Midbrain (tissue), 1 donor: ENCODE data around the gene BLOC1S5.
"Not testable (repeated sequence)": the region's sequence is repeated elsewhere in the genome, so short reads cannot be mapped to it uniquely, and the experiment has no call there.

ENCODE experiments used
- DNase-seq: peaks from one replicate; lab custom pipeline; 2025; lab: John Stamatoyannopoulos, UW

Gene BLOC1S5

GRCh38 chr6:8082572-8082953 is 18.4 kb upstream of the BLOC1S5 start:
- DNase-seq, result no peak

- DNase-seq, result no peak
Measured at GRCh38 chr6:8080362-8081151, 16.4 kb upstream of the BLOC1S5 start.

GRCh38 chr6:8079126-8079525 is 14.9 kb upstream of the BLOC1S5 start:
- DNase-seq, result no peak

- DNase-seq, result no peak
Measured at GRCh38 chr6:8077991-8078390, 13.8 kb upstream of the BLOC1S5 start.

GRCh38 chr6:8075704-8076103 is 11.5 kb upstream of the BLOC1S5 start:
- DNase-seq, result no peak

GRCh38 chr6:8075185-8075584 is 11.0 kb upstream of the BLOC1S5 start:
- no peak for DNase-seq

GRCh38 chr6:8074213-8074612 is 10.0 kb upstream of the BLOC1S5 start:
- DNase-seq, result no peak

- no peak for DNase-seq
Measured at GRCh38 chr6:8073758-8074157, 9.6 kb upstream of the BLOC1S5 start.

- no peak for DNase-seq
Measured at GRCh38 chr6:8070718-8071117, 6.5 kb upstream of the BLOC1S5 start.

GRCh38 chr6:8069631-8070284 is 5.6 kb upstream of the BLOC1S5 start:
- no peak for DNase-seq

- DNase-seq, result no peak
Measured at GRCh38 chr6:8069151-8069550, 5.0 kb upstream of the BLOC1S5 start.

- no peak for DNase-seq
Measured at GRCh38 chr6:8066108-8066507, 1.9 kb upstream of the BLOC1S5 start.

- DNase-seq, result no peak
Measured at GRCh38 chr6:8065519-8065911, 1.3 kb upstream of the BLOC1S5 start.

GRCh38 chr6:8064638-8065518 is 689 bp upstream of the BLOC1S5 start:
- DNase-seq, result no peak

- DNase-seq, result no peak
Measured at GRCh38 chr6:8061736-8062135, 2.5 kb downstream of the BLOC1S5 start.

- DNase-seq, result no peak
Measured at GRCh38 chr6:8060346-8060745, 3.8 kb downstream of the BLOC1S5 start.

- DNase-seq, result no peak
Measured at GRCh38 chr6:8059129-8059528, 5.1 kb downstream of the BLOC1S5 start.

GRCh38 chr6:8057793-8058192 is 6.4 kb downstream of the BLOC1S5 start:
- DNase-seq, result no peak

GRCh38 chr6:8057263-8057662 is 6.9 kb downstream of the BLOC1S5 start:
- DNase-seq, result no peak

- no peak for DNase-seq
Measured at GRCh38 chr6:8054276-8054675, 9.9 kb downstream of the BLOC1S5 start.

- DNase-seq, result no peak
Measured at GRCh38 chr6:8047541-8048292, 16.5 kb downstream of the BLOC1S5 start.

GRCh38 chr6:8045769-8046168 is 18.4 kb downstream of the BLOC1S5 start:
- DNase-seq, result not testable (repeated sequence)
